ENCODE data around the gene CEL. TPM values are rescaled to one million over a fixed set of nuclear protein-coding genes. Genes with fewer than 3 reads are reported as not detected.

The CEL gene
- total and polyA plus RNA-seq, 2 experiments from 2014 or later: 0.27 to 2.3 TPM

DNA sequence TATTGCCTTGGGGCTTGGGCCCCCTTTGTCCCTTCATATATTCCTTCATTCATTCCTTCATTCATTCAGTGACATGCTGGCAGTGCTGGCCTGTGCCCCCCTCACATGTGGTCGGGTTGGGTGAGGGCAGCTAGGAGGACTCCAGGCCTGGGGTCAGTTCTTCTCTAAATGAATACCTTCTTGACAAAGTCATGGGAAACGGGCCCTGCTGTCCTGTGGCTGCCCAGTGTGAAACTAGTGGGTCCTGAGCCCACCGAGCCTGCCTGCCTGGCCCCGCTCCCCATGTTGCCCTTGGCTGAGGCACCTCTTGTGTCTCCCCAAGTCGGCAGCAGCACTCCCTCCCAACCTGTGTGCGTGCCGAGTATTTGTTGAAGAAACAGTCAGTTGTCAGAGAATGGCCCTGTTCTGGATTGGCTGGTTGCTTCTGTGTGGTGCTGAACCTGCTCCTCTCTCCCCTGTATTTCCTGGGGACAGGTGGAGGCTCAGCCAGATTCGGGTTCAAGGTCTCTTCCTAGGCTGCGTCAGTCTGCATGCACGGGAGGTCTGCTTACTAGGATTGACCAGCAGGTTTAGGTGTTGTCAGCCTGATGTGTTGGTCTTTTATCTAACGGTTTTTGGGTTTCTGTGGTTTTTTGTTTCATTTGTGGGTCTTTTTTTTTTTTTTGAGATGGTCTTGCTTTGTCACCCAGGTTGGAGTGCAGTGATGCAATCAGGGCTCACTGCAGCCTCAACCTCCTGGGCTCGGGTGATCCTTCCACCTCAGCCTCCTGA is 3.0 kb upstream of the CEL start:
- H3K27ac ChIP-seq (ENCODE audit: low read depth): 0 out of 2 replicates have a peak overlapping the region, but pooled peaks have one; percentile 81
- Mint-ChIP-seq H3K4me3 (no peak overlapping the region), H3K36me3 (ENCODE audit: low read depth) (peaks cover 36% of the 10 kb centered on the region), H3K27ac (peak overlapping the region; percentile 49), H3K27me3 (ENCODE audit: insufficient read depth, low read depth, poor library complexity) (peaks cover 5% of the 10 kb centered on the region), H3K9me3 (no peaks in the 10 kb centered on the region), H3K4me1 (peaks cover 30% of the 10 kb centered on the region)
- H3F3A ChIP-seq (replicated peaks; ENCODE audit: low read depth): 0 out of 2 replicates have a peak, but pooled peaks cover 8% of the 10 kb centered on the region
- H3K4me1 ChIP-seq (ENCODE audit: insufficient read depth): peaks cover 16% of the 10 kb centered on the region
- H3K4me3 ChIP-seq: no peak overlapping the region
- H2AFZ ChIP-seq: no peak overlapping the region
- no peak for DNase-seq (ENCODE audit: low spot score)
- H3K9me2 ChIP-seq (ENCODE audit: insufficient read depth): no peaks in the 10 kb centered on the region
- H3K4me2 ChIP-seq: no peak overlapping the region
- H3K36me3 ChIP-seq (ENCODE audit: insufficient read depth): no peaks in the 10 kb centered on the region; the same call in 1 of the 2 replicates
- H3K79me2 ChIP-seq (replicated peaks; ENCODE audit: insufficient read depth): no peaks in the 10 kb centered on the region
- no peaks in the 10 kb centered on the region for H4K20me1 ChIP-seq (replicated peaks; ENCODE audit: insufficient read depth)
- ATAC-seq: no peak
- H3K27me3 ChIP-seq (ENCODE audit: insufficient read depth): no peaks in the 10 kb centered on the region
- TF ChIP-seq STAT1 (IDR thresholded peaks at IDR 0.05; ENCODE audit: unreplicated experiment): no peak
- TF ChIP-seq, protein P1, sequence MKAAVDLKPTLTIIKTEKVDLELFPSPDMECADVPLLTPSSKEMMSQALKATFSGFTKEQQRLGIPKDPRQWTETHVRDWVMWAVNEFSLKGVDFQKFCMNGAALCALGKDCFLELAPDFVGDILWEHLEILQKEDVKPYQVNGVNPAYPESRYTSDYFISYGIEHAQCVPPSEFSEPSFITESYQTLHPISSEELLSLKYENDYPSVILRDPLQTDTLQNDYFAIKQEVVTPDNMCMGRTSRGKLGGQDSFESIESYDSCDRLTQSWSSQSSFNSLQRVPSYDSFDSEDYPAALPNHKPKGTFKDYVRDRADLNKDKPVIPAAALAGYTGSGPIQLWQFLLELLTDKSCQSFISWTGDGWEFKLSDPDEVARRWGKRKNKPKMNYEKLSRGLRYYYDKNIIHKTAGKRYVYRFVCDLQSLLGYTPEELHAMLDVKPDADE (IDR thresholded peaks at IDR 0.05): no peak
- TF ChIP-seq NANOG (IDR thresholded peaks at IDR 0.05; ENCODE audit: borderline replicate concordance): no peak
- no peak for TF ChIP-seq CREB1 (CRISPR knock-in tag; IDR thresholded peaks at IDR 0.05; ENCODE audit: low read depth)
- TF ChIP-seq, protein P2, sequence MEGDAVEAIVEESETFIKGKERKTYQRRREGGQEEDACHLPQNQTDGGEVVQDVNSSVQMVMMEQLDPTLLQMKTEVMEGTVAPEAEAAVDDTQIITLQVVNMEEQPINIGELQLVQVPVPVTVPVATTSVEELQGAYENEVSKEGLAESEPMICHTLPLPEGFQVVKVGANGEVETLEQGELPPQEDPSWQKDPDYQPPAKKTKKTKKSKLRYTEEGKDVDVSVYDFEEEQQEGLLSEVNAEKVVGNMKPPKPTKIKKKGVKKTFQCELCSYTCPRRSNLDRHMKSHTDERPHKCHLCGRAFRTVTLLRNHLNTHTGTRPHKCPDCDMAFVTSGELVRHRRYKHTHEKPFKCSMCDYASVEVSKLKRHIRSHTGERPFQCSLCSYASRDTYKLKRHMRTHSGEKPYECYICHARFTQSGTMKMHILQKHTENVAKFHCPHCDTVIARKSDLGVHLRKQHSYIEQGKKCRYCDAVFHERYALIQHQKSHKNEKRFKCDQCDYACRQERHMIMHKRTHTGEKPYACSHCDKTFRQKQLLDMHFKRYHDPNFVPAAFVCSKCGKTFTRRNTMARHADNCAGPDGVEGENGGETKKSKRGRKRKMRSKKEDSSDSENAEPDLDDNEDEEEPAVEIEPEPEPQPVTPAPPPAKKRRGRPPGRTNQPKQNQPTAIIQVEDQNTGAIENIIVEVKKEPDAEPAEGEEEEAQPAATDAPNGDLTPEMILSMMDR (conservative IDR thresholded peaks at IDR 0.05; ENCODE audit: low read depth in 2 of 2): no peak
- TF ChIP-seq ZNF331 (CRISPR knock-in tag; IDR thresholded peaks at IDR 0.05; ENCODE audit: low read depth): no peak
- TF ChIP-seq, protein P3, sequence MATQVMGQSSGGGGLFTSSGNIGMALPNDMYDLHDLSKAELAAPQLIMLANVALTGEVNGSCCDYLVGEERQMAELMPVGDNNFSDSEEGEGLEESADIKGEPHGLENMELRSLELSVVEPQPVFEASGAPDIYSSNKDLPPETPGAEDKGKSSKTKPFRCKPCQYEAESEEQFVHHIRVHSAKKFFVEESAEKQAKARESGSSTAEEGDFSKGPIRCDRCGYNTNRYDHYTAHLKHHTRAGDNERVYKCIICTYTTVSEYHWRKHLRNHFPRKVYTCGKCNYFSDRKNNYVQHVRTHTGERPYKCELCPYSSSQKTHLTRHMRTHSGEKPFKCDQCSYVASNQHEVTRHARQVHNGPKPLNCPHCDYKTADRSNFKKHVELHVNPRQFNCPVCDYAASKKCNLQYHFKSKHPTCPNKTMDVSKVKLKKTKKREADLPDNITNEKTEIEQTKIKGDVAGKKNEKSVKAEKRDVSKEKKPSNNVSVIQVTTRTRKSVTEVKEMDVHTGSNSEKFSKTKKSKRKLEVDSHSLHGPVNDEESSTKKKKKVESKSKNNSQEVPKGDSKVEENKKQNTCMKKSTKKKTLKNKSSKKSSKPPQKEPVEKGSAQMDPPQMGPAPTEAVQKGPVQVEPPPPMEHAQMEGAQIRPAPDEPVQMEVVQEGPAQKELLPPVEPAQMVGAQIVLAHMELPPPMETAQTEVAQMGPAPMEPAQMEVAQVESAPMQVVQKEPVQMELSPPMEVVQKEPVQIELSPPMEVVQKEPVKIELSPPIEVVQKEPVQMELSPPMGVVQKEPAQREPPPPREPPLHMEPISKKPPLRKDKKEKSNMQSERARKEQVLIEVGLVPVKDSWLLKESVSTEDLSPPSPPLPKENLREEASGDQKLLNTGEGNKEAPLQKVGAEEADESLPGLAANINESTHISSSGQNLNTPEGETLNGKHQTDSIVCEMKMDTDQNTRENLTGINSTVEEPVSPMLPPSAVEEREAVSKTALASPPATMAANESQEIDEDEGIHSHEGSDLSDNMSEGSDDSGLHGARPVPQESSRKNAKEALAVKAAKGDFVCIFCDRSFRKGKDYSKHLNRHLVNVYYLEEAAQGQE (IDR thresholded peaks at IDR 0.05; ENCODE audit: unreplicated experiment): no peak
- TF ChIP-seq, protein P4, sequence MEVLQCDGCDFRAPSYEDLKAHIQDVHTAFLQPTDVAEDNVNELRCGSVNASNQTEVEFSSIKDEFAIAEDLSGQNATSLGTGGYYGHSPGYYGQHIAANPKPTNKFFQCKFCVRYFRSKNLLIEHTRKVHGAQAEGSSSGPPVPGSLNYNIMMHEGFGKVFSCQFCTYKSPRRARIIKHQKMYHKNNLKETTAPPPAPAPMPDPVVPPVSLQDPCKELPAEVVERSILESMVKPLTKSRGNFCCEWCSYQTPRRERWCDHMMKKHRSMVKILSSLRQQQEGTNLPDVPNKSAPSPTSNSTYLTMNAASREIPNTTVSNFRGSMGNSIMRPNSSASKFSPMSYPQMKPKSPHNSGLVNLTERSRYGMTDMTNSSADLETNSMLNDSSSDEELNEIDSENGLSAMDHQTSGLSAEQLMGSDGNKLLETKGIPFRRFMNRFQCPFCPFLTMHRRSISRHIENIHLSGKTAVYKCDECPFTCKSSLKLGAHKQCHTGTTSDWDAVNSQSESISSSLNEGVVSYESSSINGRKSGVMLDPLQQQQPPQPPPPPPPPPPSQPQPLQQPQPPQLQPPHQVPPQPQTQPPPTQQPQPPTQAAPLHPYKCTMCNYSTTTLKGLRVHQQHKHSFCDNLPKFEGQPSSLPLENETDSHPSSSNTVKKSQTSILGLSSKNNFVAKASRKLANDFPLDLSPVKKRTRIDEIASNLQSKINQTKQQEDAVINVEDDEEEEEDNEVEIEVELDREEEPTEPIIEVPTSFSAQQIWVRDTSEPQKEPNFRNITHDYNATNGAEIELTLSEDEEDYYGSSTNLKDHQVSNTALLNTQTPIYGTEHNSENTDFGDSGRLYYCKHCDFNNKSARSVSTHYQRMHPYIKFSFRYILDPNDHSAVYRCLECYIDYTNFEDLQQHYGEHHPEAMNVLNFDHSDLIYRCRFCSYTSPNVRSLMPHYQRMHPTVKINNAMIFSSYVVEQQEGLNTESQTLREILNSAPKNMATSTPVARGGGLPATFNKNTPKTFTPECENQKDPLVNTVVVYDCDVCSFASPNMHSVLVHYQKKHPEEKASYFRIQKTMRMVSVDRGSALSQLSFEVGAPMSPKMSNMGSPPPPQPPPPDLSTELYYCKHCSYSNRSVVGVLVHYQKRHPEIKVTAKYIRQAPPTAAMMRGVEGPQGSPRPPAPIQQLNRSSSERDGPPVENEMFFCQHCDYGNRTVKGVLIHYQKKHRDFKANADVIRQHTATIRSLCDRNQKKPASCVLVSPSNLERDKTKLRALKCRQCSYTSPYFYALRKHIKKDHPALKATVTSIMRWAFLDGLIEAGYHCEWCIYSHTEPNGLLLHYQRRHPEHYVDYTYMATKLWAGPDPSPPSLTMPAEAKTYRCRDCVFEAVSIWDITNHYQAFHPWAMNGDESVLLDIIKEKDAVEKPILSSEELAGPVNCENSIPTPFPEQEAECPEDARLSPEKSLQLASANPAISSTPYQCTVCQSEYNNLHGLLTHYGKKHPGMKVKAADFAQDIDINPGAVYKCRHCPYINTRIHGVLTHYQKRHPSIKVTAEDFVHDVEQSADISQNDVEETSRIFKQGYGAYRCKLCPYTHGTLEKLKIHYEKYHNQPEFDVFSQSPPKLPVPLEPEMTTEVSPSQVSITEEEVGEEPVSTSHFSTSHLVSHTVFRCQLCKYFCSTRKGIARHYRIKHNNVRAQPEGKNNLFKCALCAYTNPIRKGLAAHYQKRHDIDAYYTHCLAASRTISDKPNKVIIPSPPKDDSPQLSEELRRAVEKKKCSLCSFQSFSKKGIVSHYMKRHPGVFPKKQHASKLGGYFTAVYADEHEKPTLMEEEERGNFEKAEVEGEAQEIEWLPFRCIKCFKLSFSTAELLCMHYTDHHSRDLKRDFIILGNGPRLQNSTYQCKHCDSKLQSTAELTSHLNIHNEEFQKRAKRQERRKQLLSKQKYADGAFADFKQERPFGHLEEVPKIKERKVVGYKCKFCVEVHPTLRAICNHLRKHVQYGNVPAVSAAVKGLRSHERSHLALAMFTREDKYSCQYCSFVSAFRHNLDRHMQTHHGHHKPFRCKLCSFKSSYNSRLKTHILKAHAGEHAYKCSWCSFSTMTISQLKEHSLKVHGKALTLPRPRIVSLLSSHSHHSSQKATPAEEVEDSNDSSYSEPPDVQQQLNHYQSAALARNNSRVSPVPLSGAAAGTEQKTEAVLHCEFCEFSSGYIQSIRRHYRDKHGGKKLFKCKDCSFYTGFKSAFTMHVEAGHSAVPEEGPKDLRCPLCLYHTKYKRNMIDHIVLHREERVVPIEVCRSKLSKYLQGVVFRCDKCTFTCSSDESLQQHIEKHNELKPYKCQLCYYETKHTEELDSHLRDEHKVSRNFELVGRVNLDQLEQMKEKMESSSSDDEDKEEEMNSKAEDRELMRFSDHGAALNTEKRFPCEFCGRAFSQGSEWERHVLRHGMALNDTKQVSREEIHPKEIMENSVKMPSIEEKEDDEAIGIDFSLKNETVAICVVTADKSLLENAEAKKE (CRISPR knock-in tag; IDR thresholded peaks at IDR 0.05): no peak
- no peak for TF ChIP-seq ZNF114 (CRISPR knock-in tag; IDR thresholded peaks at IDR 0.05)
- TF ChIP-seq JUNB (IDR thresholded peaks at IDR 0.05; ENCODE audit: unreplicated experiment): no peak
- TF ChIP-seq EZH2 (IDR thresholded peaks at IDR 0.05; ENCODE audit: low read depth, unreplicated experiment): no peak
- TF ChIP-seq POLR2AphosphoS5 (IDR thresholded peaks at IDR 0.05; ENCODE audit: low read depth): no peak
- no peak for TF ChIP-seq EZH2phosphoT487 (IDR thresholded peaks at IDR 0.05; ENCODE audit: unreplicated experiment)
